Nucleus accumbens (tissue), 56 donors: ENCODE measurements around the gene FAM210B.
"Not testable (repeated sequence)": the region's sequence is repeated elsewhere in the genome, so short reads cannot be mapped to it uniquely, and the experiment has no call there.

Experiments used
- DNase-seq, 56 donors: peaks; one replicate each; lab custom pipeline; 2025; lab: John Stamatoyannopoulos, UW

Gene FAM210B

GRCh38 chr20:56360133-56360907, 1.5 kb downstream of the FAM210B start:
- no peak for DNase-seq

- no peak for DNase-seq
Observed at GRCh38 chr20:56360908-56361205, 2.1 kb downstream of the FAM210B start.

- no peak for DNase-seq
Observed at GRCh38 chr20:56361900-56362299, 3.1 kb downstream of the FAM210B start.

- no peak for DNase-seq
Observed at GRCh38 chr20:56362833-56363413, 4.1 kb downstream of the FAM210B start.

- no peak for DNase-seq
Observed at GRCh38 chr20:56363491-56363890, 4.7 kb downstream of the FAM210B start.

GRCh38 chr20:56368351-56369134, 9.8 kb downstream of the FAM210B start:
- DNase-seq = peak in 27 of 56 donors; percentile 9 to 62 (median 27)

- no peak for DNase-seq
Observed at GRCh38 chr20:56369179-56369578, 10.4 kb downstream of the FAM210B start.

- DNase-seq = no peak
Observed at GRCh38 chr20:56371977-56372376, 13.2 kb downstream of the FAM210B start.

- no peak for DNase-seq
Observed at GRCh38 chr20:56372850-56373249, 14.1 kb downstream of the FAM210B start.

GRCh38 chr20:56373942-56374341, 15.2 kb downstream of the FAM210B start:
- no peak for DNase-seq

GRCh38 chr20:56376331-56376730, 17.6 kb downstream of the FAM210B start:
- DNase-seq = no peak

- no peak for DNase-seq
Observed at GRCh38 chr20:56378386-56378785, 19.6 kb downstream of the FAM210B start.

- no peak for DNase-seq
Observed at GRCh38 chr20:56380375-56380774, 21.6 kb downstream of the FAM210B start.

GRCh38 chr20:56381501-56381900, 22.7 kb downstream of the FAM210B start:
- no peak for DNase-seq

- no peak for DNase-seq
Observed at GRCh38 chr20:56382696-56383095, 23.9 kb downstream of the FAM210B start.

- DNase-seq = no peak
Observed at GRCh38 chr20:56383334-56383733, 24.6 kb downstream of the FAM210B start.

- no peak for DNase-seq
Observed at GRCh38 chr20:56385130-56385529, 26.4 kb downstream of the FAM210B start.

GRCh38 chr20:56386219-56386618, 27.4 kb downstream of the FAM210B start:
- no peak for DNase-seq

- no peak for DNase-seq
Observed at GRCh38 chr20:56388882-56389281, 30.1 kb downstream of the FAM210B start.

- DNase-seq = no peak
Observed at GRCh38 chr20:56389807-56390206, 31.0 kb downstream of the FAM210B start.

GRCh38 chr20:56390396-56390795, 31.6 kb downstream of the FAM210B start:
- not testable (repeated sequence) for DNase-seq

- DNase-seq = no peak
Observed at GRCh38 chr20:56391037-56391436, 32.3 kb downstream of the FAM210B start.
